DOHH2 (cell line): ENCODE data around the gene CREB3L2.

Source experiments
- H3F3A ChIP-seq: fragments of 200-600 bp; sonication (generic), shearing (Covaris generic); 2 replicates; pipeline ENCODE4 v1.6.0; 2016; ENCODE audit warnings: antibody characterized with exemption, mild to moderate bottlenecking; ENCODE audit not compliant: control insufficient read depth, insufficient read depth
- H3K27ac ChIP-seq: fragments of 200-600 bp; sonication (generic); 2 replicates; pipeline ENCODE4 v1.5.1; 2014; ENCODE audit warnings: low read depth, mild to moderate bottlenecking, low read length, moderate library complexity
- H3K27me3 ChIP-seq: fragments of 200-600 bp; sonication (generic); 2 replicates; pipeline ENCODE4 v1.6.1; 2014; ENCODE audit warnings: mild to moderate bottlenecking, low read length, mixed read lengths; ENCODE audit not compliant: control insufficient read depth
- H3K36me3 ChIP-seq: fragments of 200-600 bp; sonication (generic); 2 replicates; pipeline ENCODE4 v1.6.1; 2014; ENCODE audit warnings: mild to moderate bottlenecking, low read length, moderate library complexity, mixed read lengths; ENCODE audit not compliant: control insufficient read depth
- H3K4me1 ChIP-seq: fragments of 200-600 bp; sonication (generic); 2 replicates; pipeline ENCODE4 v1.6.1; 2014; ENCODE audit warnings: mild to moderate bottlenecking, low read length, mixed read lengths; ENCODE audit not compliant: control insufficient read depth
- H3K4me2 ChIP-seq: fragments of 200-600 bp; sonication (generic); 2 replicates; pipeline ENCODE4 v1.6.0; 2014; ENCODE audit warnings: mild to moderate bottlenecking, low read length, moderate library complexity
- H3K4me3 ChIP-seq: fragments of 200-600 bp; sonication (generic); 2 replicates; pipeline ENCODE4 v1.5.1; 2014; ENCODE audit warnings: mild to moderate bottlenecking, low read length, mixed read lengths
- H3K79me2 ChIP-seq: fragments of 200-600 bp; sonication (generic); 2 replicates; pipeline ENCODE4 v1.6.1; 2014; ENCODE audit warnings: mild to moderate bottlenecking, low read length, mixed read lengths; ENCODE audit not compliant: control insufficient read depth
- H3K9me2 ChIP-seq: fragments of 200-600 bp; sonication (generic); replicated peaks from 2 replicates; pipeline ENCODE4 v1.6.1; 2014; ENCODE audit warnings: mild to moderate bottlenecking, low read length, mixed read lengths; ENCODE audit not compliant: control insufficient read depth
- H3K9me3 ChIP-seq: fragments of 200-600 bp; sonication (generic); 2 replicates; pipeline ENCODE4 v1.6.1; 2014; ENCODE audit warnings: antibody characterized with exemption, low read length, mixed read lengths; ENCODE audit not compliant: control insufficient read depth, insufficient read depth
- H4K20me1 ChIP-seq: fragments of 200-600 bp; sonication (generic); 2 replicates; pipeline ENCODE4 v1.6.0; 2014; ENCODE audit warnings: low read depth, mild to moderate bottlenecking, antibody characterized with exemption, low read length, moderate library complexity; ENCODE audit not compliant: control insufficient read depth, insufficient read depth
- EZH2phosphoT487 ChIP-seq: fragments of 200-600 bp; sonication (generic); IDR thresholded peaks from 2 replicates; pipeline ENCODE4 v1.6.1; 2017; ENCODE audit warnings: borderline replicate concordance, mild to moderate bottlenecking, antibody characterized with exemption, low read length, moderate library complexity, mixed read lengths
- TF ChIP-seq, protein P1 (sequence below): fragments of 200-600 bp; sonication (generic); IDR thresholded peaks from one replicate; pipeline ENCODE4 v1.5.1; 2014; ENCODE audit warnings: antibody characterized with exemption, mild to moderate bottlenecking, low read depth, low read length; ENCODE audit not compliant: poor library complexity, severe bottlenecking

Gene CREB3L2

DNA sequence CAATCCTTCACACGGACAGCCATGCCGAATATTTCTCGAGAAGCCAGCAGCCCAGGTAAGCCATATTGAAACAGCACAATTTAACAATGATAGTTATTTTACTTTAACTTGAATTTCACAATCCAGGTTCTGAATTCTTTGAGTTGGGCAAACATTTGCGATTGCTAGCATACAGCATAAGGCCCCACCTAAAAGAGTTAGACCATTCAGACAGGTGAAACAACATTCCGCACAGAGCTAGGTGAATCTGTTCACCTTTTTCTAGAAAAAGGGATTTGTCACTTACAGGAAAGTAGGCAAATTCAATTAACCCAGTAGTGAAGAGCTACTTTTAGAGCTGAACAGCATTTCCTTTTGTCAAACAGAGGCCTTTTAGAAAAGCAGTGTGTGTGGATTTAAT is 45.3 kb downstream of the CREB3L2 start:
- peaks cover 3% of the 10 kb centered on the region; the same call in 1 of the 2 replicates for H3K9me3 ChIP-seq
- no peaks in the 10 kb centered on the region for H3K27me3 ChIP-seq
- no peak for TF ChIP-seq EZH2phosphoT487
- TF ChIP-seq, protein P1, sequence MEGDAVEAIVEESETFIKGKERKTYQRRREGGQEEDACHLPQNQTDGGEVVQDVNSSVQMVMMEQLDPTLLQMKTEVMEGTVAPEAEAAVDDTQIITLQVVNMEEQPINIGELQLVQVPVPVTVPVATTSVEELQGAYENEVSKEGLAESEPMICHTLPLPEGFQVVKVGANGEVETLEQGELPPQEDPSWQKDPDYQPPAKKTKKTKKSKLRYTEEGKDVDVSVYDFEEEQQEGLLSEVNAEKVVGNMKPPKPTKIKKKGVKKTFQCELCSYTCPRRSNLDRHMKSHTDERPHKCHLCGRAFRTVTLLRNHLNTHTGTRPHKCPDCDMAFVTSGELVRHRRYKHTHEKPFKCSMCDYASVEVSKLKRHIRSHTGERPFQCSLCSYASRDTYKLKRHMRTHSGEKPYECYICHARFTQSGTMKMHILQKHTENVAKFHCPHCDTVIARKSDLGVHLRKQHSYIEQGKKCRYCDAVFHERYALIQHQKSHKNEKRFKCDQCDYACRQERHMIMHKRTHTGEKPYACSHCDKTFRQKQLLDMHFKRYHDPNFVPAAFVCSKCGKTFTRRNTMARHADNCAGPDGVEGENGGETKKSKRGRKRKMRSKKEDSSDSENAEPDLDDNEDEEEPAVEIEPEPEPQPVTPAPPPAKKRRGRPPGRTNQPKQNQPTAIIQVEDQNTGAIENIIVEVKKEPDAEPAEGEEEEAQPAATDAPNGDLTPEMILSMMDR: no peak
- H3K27ac ChIP-seq: no peak overlapping the region
- H3K79me2 ChIP-seq: no peaks in the 10 kb centered on the region
- no peaks in the 10 kb centered on the region for H4K20me1 ChIP-seq
- H3K4me3 ChIP-seq: no peak overlapping the region
- no peaks in the 10 kb centered on the region for H3K36me3 ChIP-seq
- H3K4me1 ChIP-seq: no peaks in the 10 kb centered on the region
- H3F3A ChIP-seq: no peaks in the 10 kb centered on the region
- no peak overlapping the region for H3K4me2 ChIP-seq
- H3K9me2 ChIP-seq: no peaks in the 10 kb centered on the region; the same call in 1 of the 2 replicates

DNA sequence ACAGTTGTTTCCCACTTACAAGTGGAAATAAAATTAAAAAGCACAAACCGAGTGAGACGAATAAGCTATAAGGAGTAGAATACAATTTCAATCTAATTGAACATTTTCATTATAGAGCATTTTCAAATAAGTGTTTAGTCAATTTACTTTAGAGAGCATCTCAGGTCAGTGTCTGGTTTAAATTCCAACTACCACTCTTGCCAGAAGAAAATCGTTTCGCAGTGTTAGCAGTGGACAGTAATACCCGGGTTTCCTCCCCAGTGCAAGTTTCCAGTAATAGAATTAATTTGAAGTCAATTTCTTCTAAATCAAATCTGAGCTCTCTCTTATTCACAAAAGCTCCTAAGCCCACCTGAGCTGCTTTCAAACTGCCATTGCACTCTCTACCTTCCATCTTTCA is 45.7 kb downstream of the CREB3L2 start:
- Histone ChIP-seq H3K9me2 (no peaks in the 10 kb centered on the region; the same call in 1 of the 2 replicates), H3K4me1 (no peaks in the 10 kb centered on the region), H3F3A (no peaks in the 10 kb centered on the region), H3K27me3 (no peaks in the 10 kb centered on the region), H3K4me2 (no peak overlapping the region), H3K36me3 (no peaks in the 10 kb centered on the region), H3K9me3 (peaks cover 3% of the 10 kb centered on the region; the same call in 1 of the 2 replicates), H3K79me2 (no peaks in the 10 kb centered on the region), H3K27ac (no peak overlapping the region), H4K20me1 (no peaks in the 10 kb centered on the region), H3K4me3 (no peak overlapping the region)
- no peak for TF ChIP-seq EZH2phosphoT487
- TF ChIP-seq, protein P1: no peak

DNA sequence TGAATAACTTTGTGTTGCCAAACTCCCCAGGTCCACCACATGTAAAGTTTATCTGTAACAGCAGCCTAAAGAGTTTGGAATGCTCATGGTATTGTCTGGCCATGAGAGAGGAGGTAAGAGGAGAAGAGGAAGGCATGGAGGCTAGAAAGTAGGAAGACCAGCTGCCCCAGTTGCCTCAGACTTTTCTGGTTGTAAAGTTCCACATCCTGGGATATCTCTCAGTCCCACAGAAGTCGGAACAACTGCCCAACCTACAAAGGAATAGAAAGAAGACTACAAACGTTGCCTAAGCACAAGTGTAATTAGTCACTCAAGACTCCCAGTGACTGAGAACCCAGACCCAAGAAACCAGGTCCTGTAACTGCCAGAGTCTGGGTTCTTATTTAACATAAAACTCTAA is 47.3 kb downstream of the CREB3L2 start:
- Histone ChIP-seq H3K27ac (no peak overlapping the region), H3K9me2 (no peaks in the 10 kb centered on the region; the same call in 1 of the 2 replicates), H3K4me2 (no peak overlapping the region), H3F3A (no peaks in the 10 kb centered on the region), H3K9me3 (peaks cover 3% of the 10 kb centered on the region; the same call in 1 of the 2 replicates), H3K4me1 (no peaks in the 10 kb centered on the region), H3K4me3 (no peak overlapping the region), H4K20me1 (no peaks in the 10 kb centered on the region), H3K27me3 (no peaks in the 10 kb centered on the region), H3K36me3 (no peaks in the 10 kb centered on the region), H3K79me2 (no peaks in the 10 kb centered on the region)
- TF ChIP-seq EZH2phosphoT487: no peak
- TF ChIP-seq, protein P1: no peak
